T-helper 22 cell (primary cell): ENCODE measurements around the gene NFIC.

Experiments used
- DNase-seq: peaks from one replicate; pipeline ENCODE4 v3.0.0-alpha.2; 2020; ENCODE audit warnings: low read depth

Gene NFIC

GRCh38 chr19:3469638-3470499, 103.5 kb downstream of the NFIC start:
- no peak for DNase-seq

- no peak for DNase-seq
Measured at GRCh38 chr19:3470500-3471128, 104.2 kb downstream of the NFIC start.

- DNase-seq: no peak
Measured at GRCh38 chr19:3471954-3472655, 105.7 kb downstream of the NFIC start.

- no peak for DNase-seq
Measured at GRCh38 chr19:3474010-3474409, 107.6 kb downstream of the NFIC start.

GRCh38 chr19:3474614-3475013, 108.2 kb downstream of the NFIC start:
- DNase-seq: no peak

- no peak for DNase-seq
Measured at GRCh38 chr19:3475449-3475848, 109.1 kb downstream of the NFIC start.

GRCh38 chr19:3476830-3477229, 110.4 kb downstream of the NFIC start:
- no peak for DNase-seq

GRCh38 chr19:3477506-3477905, 111.1 kb downstream of the NFIC start:
- no peak for DNase-seq

GRCh38 chr19:3477951-3478350, 111.6 kb downstream of the NFIC start:
- DNase-seq: no peak

- DNase-seq: no peak
Measured at GRCh38 chr19:3478409-3479176, 112.2 kb downstream of the NFIC start.

- DNase-seq: no peak
Measured at GRCh38 chr19:3479177-3479833, 112.9 kb downstream of the NFIC start.

GRCh38 chr19:3479834-3480215, 113.4 kb downstream of the NFIC start:
- no peak for DNase-seq

- no peak for DNase-seq
Measured at GRCh38 chr19:3480383-3481091, 114.2 kb downstream of the NFIC start, which contains the start of gene SMIM24. SMIM24 (minus strand) TSS chr19:3480525; CDS start chr19:3480463, 62 bp downstream.

GRCh38 chr19:3481241-3482090, 115.1 kb downstream of the NFIC start:
- DNase-seq: no peak

GRCh38 chr19:3482507-3483225, 116.3 kb downstream of the NFIC start:
- DNase-seq: no peak

GRCh38 chr19:3483226-3483628, 116.8 kb downstream of the NFIC start, which contains the start of gene SMIM44:
SMIM44 (minus strand) TSS chr19:3483441; CDS start chr19:3483403, 38 bp downstream.
- DNase-seq: no peak

GRCh38 chr19:3491396-3492119, 125.2 kb downstream of the NFIC start:
- no peak for DNase-seq

GRCh38 chr19:3492131-3492839, 125.9 kb downstream of the NFIC start:
- DNase-seq: no peak
